IMR-90 (cell line): ENCODE results near the gene STAG1. TPM values are rescaled to one million over a fixed set of nuclear protein-coding genes. Genes with fewer than 3 reads are reported as not detected.

ENCODE experiments used
- ATAC-seq: fragments of 200-7000 bp; cut with Tn5 transposase; 2 replicates; pipeline ENCODE4 v1.9.1; 2020; ENCODE audit warnings: low read depth, mild to moderate bottlenecking, moderate library complexity
- BruUV-seq: library from RNA; stranded (reverse); fragments of 400-500 nt; replicated peaks from 2 replicates; lab custom pipeline; 2021; lab: Mats Ljungman, UMichigan
- CTCF ChIA-PET: fragments of 300-600 bp; formaldehyde crosslinking; extraction: SDS; loops from one replicate; lab custom pipeline; 2021; ENCODE audit warnings: antibody characterized with exemption; lab: Yijun Ruan, JAX
- POLR2A ChIA-PET: fragments of 300-600 bp; sonication (Branson Sonifier 250); formaldehyde crosslinking; loops from one replicate; lab custom pipeline; 2022; ENCODE audit warnings: antibody characterized with exemption; ENCODE audit not compliant: unreplicated experiment; lab: Charles Lee
- DNase-seq: peaks from one replicate; pipeline ENCODE4 v3.0.0; 2013
- H2AFZ ChIP-seq: replicated peaks from 2 replicates; pipeline ENCODE3; 2013; ENCODE audit warnings: low read length, mild to moderate bottlenecking; ENCODE audit not compliant: poor library complexity
- H2AK5ac ChIP-seq: 2 replicates; pipeline ENCODE4 v1.6.1; 2013; ENCODE audit warnings: low read depth, low read length, inconsistent platforms
- H2AK9ac ChIP-seq: replicated peaks from 2 replicates; pipeline ENCODE3; 2013; ENCODE audit warnings: mild to moderate bottlenecking, low read depth, low read length, moderate library complexity; ENCODE audit not compliant: poor library complexity
- H2BK120ac ChIP-seq: 2 replicates; pipeline ENCODE4 v1.6.1; 2013; ENCODE audit warnings: low read depth, low read length, inconsistent platforms
- H2BK15ac ChIP-seq: 3 replicates; pipeline ENCODE4 v1.6.1; 2013; ENCODE audit warnings: low read depth, low read length, inconsistent platforms
- H2BK20ac ChIP-seq: 2 replicates; pipeline ENCODE4 v1.6.1; 2013; ENCODE audit warnings: low read depth, mild to moderate bottlenecking, inconsistent platforms, low read length, moderate library complexity
- H2BK5ac ChIP-seq: 2 replicates; pipeline ENCODE4 v1.6.1; 2013; ENCODE audit warnings: mild to moderate bottlenecking, low read depth, low read length, inconsistent platforms; ENCODE audit not compliant: poor library complexity, severe bottlenecking
- H3K14ac ChIP-seq: replicated peaks from 2 replicates; pipeline ENCODE4 v1.6.1; 2013; ENCODE audit warnings: low read depth, low read length, inconsistent platforms
- H3K18ac ChIP-seq: 2 replicates; pipeline ENCODE4 v1.6.1; 2013; ENCODE audit warnings: low read depth, low read length, control low read depth
- H3K23ac ChIP-seq: 2 replicates; pipeline ENCODE4 v1.6.1; 2013; ENCODE audit warnings: low read depth, low read length, inconsistent platforms
- H3K27ac ChIP-seq: 2 replicates; pipeline ENCODE4 v1.5.1; 2013; ENCODE audit warnings: mild to moderate bottlenecking, control low read depth, low read length; ENCODE audit not compliant: insufficient read depth
- H3K27me3 ChIP-seq: 2 replicates; pipeline ENCODE4 v1.6.1; 2013; ENCODE audit warnings: low read length; ENCODE audit not compliant: control insufficient read depth, insufficient read depth
- H3K36me3 ChIP-seq: 2 replicates; pipeline ENCODE4 v1.6.1; 2013; ENCODE audit warnings: low read length, mixed read lengths; ENCODE audit not compliant: control insufficient read depth, insufficient read depth
- H3K4ac ChIP-seq: 2 replicates; pipeline ENCODE4 v1.6.1; 2013; ENCODE audit warnings: low read depth, low read length, inconsistent platforms
- H3K4me1 ChIP-seq: 2 replicates; pipeline ENCODE4 v1.6.1; 2013; ENCODE audit warnings: low read length, mixed read lengths; ENCODE audit not compliant: control insufficient read depth, insufficient read depth
- H3K4me2 ChIP-seq: 2 replicates; pipeline ENCODE4 v1.6.1; 2013; ENCODE audit warnings: low read depth, mild to moderate bottlenecking, control low read depth, low read length, moderate library complexity
- H3K4me3 ChIP-seq: 2 replicates; pipeline ENCODE4 v1.5.1; 2013; ENCODE audit warnings: low read depth, mild to moderate bottlenecking, control low read depth, low read length, moderate library complexity; ENCODE audit not compliant: insufficient read depth
- H3K56ac ChIP-seq: 2 replicates; pipeline ENCODE4 v1.6.1; 2013; ENCODE audit warnings: low read length, inconsistent platforms; ENCODE audit not compliant: insufficient read depth; ENCODE audit errors: extremely low read depth
- H3K79me1 ChIP-seq, 2 experiments: 2 replicates each; pipeline ENCODE4 v1.6.1; 2013; ENCODE audit warnings: low read length in 2 of 2, inconsistent platforms in 1 of 2, low read depth in 1 of 2
- H3K9ac ChIP-seq: 2 replicates; pipeline ENCODE4 v1.6.1; 2013; ENCODE audit warnings: low read depth, low read length, control low read depth
- H3K9me1 ChIP-seq: 2 replicates; pipeline ENCODE4 v1.6.1; 2013; ENCODE audit warnings: low read length, inconsistent platforms; ENCODE audit not compliant: insufficient read depth
- H3K9me3 ChIP-seq: 2 replicates; pipeline ENCODE4 v1.6.1; 2013; ENCODE audit warnings: low read length; ENCODE audit not compliant: control insufficient read depth, insufficient read depth
- H4K20me1 ChIP-seq: 2 replicates; pipeline ENCODE4 v1.6.1; 2013; ENCODE audit warnings: low read length, inconsistent platforms; ENCODE audit not compliant: insufficient read depth
- H4K5ac ChIP-seq: 2 replicates; pipeline ENCODE4 v1.6.1; 2013; ENCODE audit warnings: mild to moderate bottlenecking, low read depth, low read length, control low read depth
- H4K8ac ChIP-seq, 2 experiments: 2 replicates each; pipeline ENCODE4 v1.6.1; 2013; ENCODE audit warnings: low read depth in 2 of 2, low read length in 2 of 2, control low read depth in 1 of 2, inconsistent platforms in 1 of 2
- H4K91ac ChIP-seq: 2 replicates; pipeline ENCODE4 v1.6.1; 2013; ENCODE audit warnings: low read depth, low read length, inconsistent platforms; ENCODE audit not compliant: insufficient read depth
- CHD1 ChIP-seq: IDR thresholded peaks from 2 replicates; pipeline ENCODE4 v1.6.1; 2012; ENCODE audit warnings: low read depth, low read length, improper control_type of control experiment
- FOS ChIP-seq: fragments of 150-350 bp; IDR thresholded peaks from 2 replicates; pipeline ENCODE4 v1.6.1; 2016; ENCODE audit warnings: low read depth, low read length
- MAZ ChIP-seq: IDR thresholded peaks from 2 replicates; pipeline ENCODE4 v1.6.1; 2012; ENCODE audit warnings: low read depth, mild to moderate bottlenecking, low read length, improper control_type of control experiment, moderate library complexity, borderline replicate concordance
- MXI1 ChIP-seq: IDR thresholded peaks from 2 replicates; pipeline ENCODE4 v1.6.1; 2012; ENCODE audit warnings: low read depth, mild to moderate bottlenecking, low read length, moderate library complexity, borderline replicate concordance
- NFE2L2 ChIP-seq: fragments of 150-350 bp; IDR thresholded peaks from 2 replicates; pipeline ENCODE4 v1.6.1; 2016; ENCODE audit warnings: low read depth, mild to moderate bottlenecking, low read length
- RCOR1 ChIP-seq: IDR thresholded peaks from 2 replicates; pipeline ENCODE4 v1.6.1; 2012; ENCODE audit warnings: mild to moderate bottlenecking, low read length, improper control_type of control experiment; ENCODE audit not compliant: insufficient replicate concordance
- RFX5 ChIP-seq: IDR thresholded peaks from 2 replicates; pipeline ENCODE4 v1.8.0; 2012; ENCODE audit warnings: low read depth, mild to moderate bottlenecking, low read length, moderate library complexity
- SMC3 ChIP-seq: fragments of 150-350 bp; IDR thresholded peaks from 2 replicates; pipeline ENCODE4 v1.6.1; 2016; ENCODE audit warnings: low read depth, mild to moderate bottlenecking, antibody characterized with exemption, low read length, moderate library complexity
- WGBS, 2 experiments: methylation state at CpG; one replicate each; pipeline versions ENCODE4 v1.1.5 to v1.1.7; 2013; ENCODE audit warnings: missing lambda C conversion rate in 2 of 2; ENCODE audit not compliant: insufficient read length in 1 of 2; ENCODE audit errors: extremely low coverage in 2 of 2; 5-methylcytosine and 5-hydroxymethylcytosine counted together
- dilution Hi-C: fragments of 300-500 bp; cut with HindIII; formaldehyde crosslinking; loops from one replicate; pipeline ENCODE4 v1.14.3; 2018; ENCODE audit warnings: low sequenced_read_pairs; ENCODE audit not compliant: unreplicated experiment
- in situ Hi-C: fragments of 300-500 bp; cut with MboI; formaldehyde crosslinking; loops from 3 replicates; pipeline ENCODE4 v1.14.3; 2019; ENCODE audit warnings: low sequenced_read_pairs, inconsistent platforms, mixed read lengths
- intact Hi-C: fragments of 100-400 bp; cut with micrococcal nuclease; formaldehyde crosslinking; loops from 2 replicates; pipeline ENCODE4 v1.10.0; 2022
- polyA plus RNA-seq, 3 experiments: library from polyadenylated mRNA; depleted of rRNA; stranded (reverse); fragments of >200 nt; gene quantifications; 2 replicates each; pipeline ENCODE4 v1.2.3, GENCODE V29; 2012; ENCODE audit warnings: low replicate concordance in 1 of 3
- total RNA-seq: library from RNA; depleted of rRNA; stranded (reverse); fragments of >200 nt; gene quantifications from 2 replicates; pipeline ENCODE4 v1.2.3, GENCODE V29; 2012
- TF ChIP-seq, protein P1 (sequence below): fragments of 150-350 bp; IDR thresholded peaks from 2 replicates; pipeline ENCODE4 v1.6.1; 2017; ENCODE audit warnings: mild to moderate bottlenecking, antibody characterized with exemption, low read length, low read depth

Gene STAG1
- total and polyA plus RNA-seq, 2 of the 4 experiments (the other 2 are of a cell fraction): 9.6 to 32.3 TPM

DNA sequence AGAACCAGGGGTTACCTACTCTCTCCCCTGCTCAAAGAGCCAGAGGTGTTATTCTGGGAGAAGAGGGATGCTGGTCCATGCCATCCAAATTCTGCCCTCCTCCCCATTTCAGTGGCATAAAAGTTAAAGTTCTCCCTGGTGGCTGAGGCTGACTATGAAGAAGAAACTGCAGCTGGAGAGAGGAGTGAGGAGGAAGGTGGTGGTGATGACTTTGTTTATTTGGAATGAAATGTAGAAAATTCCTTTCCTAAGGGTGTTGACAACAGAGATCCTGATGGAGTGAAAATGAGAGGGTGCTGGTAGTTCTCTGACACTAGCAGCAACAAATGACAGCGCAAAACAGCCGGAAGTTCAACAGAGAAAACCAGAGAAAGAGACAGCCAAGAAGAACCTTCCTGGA is 401.6 kb downstream of the STAG1 start:
- Histone ChIP-seq H3K4me3 (peak overlapping the region; percentile 0; the same call in 1 of the 2 replicates), H3K56ac (peak overlapping the region; percentile 99), H3K9me1 (no peaks in the 10 kb centered on the region; the same call in none of the 2 replicates), H2AK9ac (peak overlapping the region; percentile 97), H2BK15ac (peak overlapping the region; percentile 92), H3K4me2 (peak overlapping the region; percentile 79), H3K23ac (peak overlapping the region; percentile 98), H4K20me1 (peaks cover 5% of the 10 kb centered on the region; the same call in 1 of the 2 replicates), H3K79me1 (peaks cover 0 to 17% of the 10 kb centered on the region in 2 experiments; a peak in 2 of 4 replicates), H3K27ac (peak overlapping the region; percentile 99), H2BK5ac (peak overlapping the region; percentile 98), H3K9ac (peak overlapping the region; percentile 80), H3K27me3 (no peaks in the 10 kb centered on the region), H3K36me3 (peaks cover 2% of the 10 kb centered on the region), H2AK5ac (peak overlapping the region; percentile 87), H4K8ac (peak overlapping the region; percentile 49 to 93; a peak in 3 of 4 replicates), H3K4me1 (peaks cover 10% of the 10 kb centered on the region), H4K91ac (peak overlapping the region; percentile 97), H3K18ac (peak overlapping the region; percentile 70), H3K4ac (peak overlapping the region; percentile 98), H2AFZ (peak overlapping the region; percentile 67), H3K14ac (peak overlapping the region; percentile 96), H2BK20ac (peak overlapping the region; percentile 85), H2BK120ac (peak overlapping the region; percentile 95), H3K9me3 (no peaks in the 10 kb centered on the region), H4K5ac (peak overlapping the region; percentile 78)
- in situ Hi-C loops (no loop called here), intact Hi-C loops (loop anchor here (1.0 to 10.0 kb wide), 2 partner anchors 54 to 402 kb away; partner anchors contain the start of gene STAG1), dilution Hi-C loops (no loop called here)
- no TSS peak for BruUV-seq
- TF ChIP-seq SMC3: no peak
- TF ChIP-seq MXI1: no peak
- no peak; the same call in 1 of the 2 replicates for TF ChIP-seq CHD1
- TF ChIP-seq MAZ: no peak
- no peak for TF ChIP-seq FOS
- peak; percentile 74; the same call in 1 of the 2 replicates for TF ChIP-seq NFE2L2
- peak; percentile 62; the same call in 1 of the 2 replicates for TF ChIP-seq RFX5
- peak; percentile 12 for TF ChIP-seq RCOR1
- TF ChIP-seq, protein P1, sequence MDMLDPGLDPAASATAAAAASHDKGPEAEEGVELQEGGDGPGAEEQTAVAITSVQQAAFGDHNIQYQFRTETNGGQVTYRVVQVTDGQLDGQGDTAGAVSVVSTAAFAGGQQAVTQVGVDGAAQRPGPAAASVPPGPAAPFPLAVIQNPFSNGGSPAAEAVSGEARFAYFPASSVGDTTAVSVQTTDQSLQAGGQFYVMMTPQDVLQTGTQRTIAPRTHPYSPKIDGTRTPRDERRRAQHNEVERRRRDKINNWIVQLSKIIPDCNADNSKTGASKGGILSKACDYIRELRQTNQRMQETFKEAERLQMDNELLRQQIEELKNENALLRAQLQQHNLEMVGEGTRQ: no peak
- CTCF ChIA-PET: interaction anchor here (0.7 to 2.0 kb wide), 5 partner anchors 44 to 665 kb away, joined by 3 to 16 read pairs (median 3); partner anchors contain the start of gene STAG1
- POLR2A ChIA-PET: interaction anchor here (0.6 kb wide), 1 partner anchor 123 kb away, joined by 5 read pairs; no protein-coding TSS in a partner anchor
- DNase-seq (peak; percentile 81), ATAC-seq (peak; percentile 72)
- no CpG with 5 or more reads among the region's 2 CpGs for WGBS, 2 experiments
